ENCODE data around the gene SLC46A1. TPM values are rescaled to one million over a fixed set of nuclear protein-coding genes. Genes with fewer than 3 reads are reported as not detected.

SLC46A1 gene
- total RNA-seq, 2 experiments from 2014 or later, result 1.5 to 2.2 TPM

GRCh38 chr17:28388106-28388505 lies 17.9 kb downstream of the SLC46A1 start:
- H3K79me2 ChIP-seq (ENCODE audit: insufficient read depth, low read depth, low read length), result no peaks in the 10 kb centered on the region
- H4K20me1 ChIP-seq (ENCODE audit: insufficient read depth, low read length), result no peaks in the 10 kb centered on the region; the same call in 1 of the 2 replicates
- DNase-seq (ENCODE audit: low spot score), result no peak
- H3K27ac ChIP-seq (ENCODE audit: low read depth, low read length, poor library complexity, severe bottlenecking), result no peak overlapping the region
- CTCF ChIA-PET (ENCODE audit: unreplicated experiment), result no interaction called here
- POLR2A ChIA-PET, result no interaction called here
- no peak overlapping the region for H3K4me3 ChIP-seq (ENCODE audit: low read depth, low read length, poor library complexity, severe bottlenecking)
- intact Hi-C loops (cut with micrococcal nuclease; ENCODE audit: unreplicated experiment), result no loop called here
- no peaks in the 10 kb centered on the region for H3K4me1 ChIP-seq (ENCODE audit: insufficient read depth, low read length, poor library complexity, severe bottlenecking)
- no peak overlapping the region for H3K4me2 ChIP-seq (ENCODE audit: low read length)
- H3K36me3 ChIP-seq (ENCODE audit: insufficient read depth, low read length), result peaks cover 17% of the 10 kb centered on the region
- no peak for TF ChIP-seq CTCF (conservative IDR thresholded peaks at IDR 0.05; ENCODE audit: low read length)
- H3K9me3 ChIP-seq (ENCODE audit: low read length), result no peaks in the 10 kb centered on the region
- no TSS peak for BruUV-seq (replicated peaks)
- no peaks in the 10 kb centered on the region for H3K9me2 ChIP-seq (ENCODE audit: insufficient read depth, low read length)
- H2AFZ ChIP-seq (ENCODE audit: low read length), result no peak overlapping the region

- ChIA-PET CTCF (ENCODE audit: unreplicated experiment) (no interaction called here), POLR2A (interaction anchor here (0.7 kb wide), 1 partner anchor 22 kb away, joined by 3 read pairs; no protein-coding TSS in a partner anchor)
Measured at GRCh38 chr17:28386391-28386790, 19.6 kb downstream of the SLC46A1 start.

GRCh38 chr17:28385406-28385805 lies 20.6 kb downstream of the SLC46A1 start:
- H2AFZ ChIP-seq (ENCODE audit: low read length), result no peak overlapping the region
- no TSS peak for BruUV-seq (replicated peaks)

More at GRCh38 chr17:28386391-28386790, 19.6 kb downstream of the SLC46A1 start:
- no peaks in the 10 kb centered on the region; the same call in 1 of the 2 replicates for H4K20me1 ChIP-seq (ENCODE audit: insufficient read depth, low read length)
- H2AFZ ChIP-seq (ENCODE audit: low read length), result no peak overlapping the region
- no peaks in the 10 kb centered on the region for H3K9me2 ChIP-seq (ENCODE audit: insufficient read depth, low read length)
- H3K27ac ChIP-seq (ENCODE audit: low read depth, low read length, poor library complexity, severe bottlenecking), result no peak overlapping the region
- intact Hi-C loops (cut with micrococcal nuclease; ENCODE audit: unreplicated experiment), result no loop called here
- TF ChIP-seq CTCF (conservative IDR thresholded peaks at IDR 0.05; ENCODE audit: low read length), result no peak
- TF ChIP-seq EZH2phosphoT487 (IDR thresholded peaks at IDR 0.05; ENCODE audit: borderline replicate concordance, low read depth, low read length), result no peak
- no peak for DNase-seq (ENCODE audit: low spot score)
- no peaks in the 10 kb centered on the region for H3K79me2 ChIP-seq (ENCODE audit: insufficient read depth, low read depth, low read length)
- H3K4me2 ChIP-seq (ENCODE audit: low read length), result no peak overlapping the region
- H3K4me1 ChIP-seq (ENCODE audit: insufficient read depth, low read length, poor library complexity, severe bottlenecking), result no peaks in the 10 kb centered on the region
- no peaks in the 10 kb centered on the region for H3K9me3 ChIP-seq (ENCODE audit: low read length)
- H3K4me3 ChIP-seq (ENCODE audit: low read depth, low read length, poor library complexity, severe bottlenecking), result no peak overlapping the region
- peaks cover 17% of the 10 kb centered on the region for H3K36me3 ChIP-seq (ENCODE audit: insufficient read depth, low read length)
- BruUV-seq (replicated peaks), result no TSS peak

More at GRCh38 chr17:28385406-28385805, 20.6 kb downstream of the SLC46A1 start:
- H3K9me2 ChIP-seq (ENCODE audit: insufficient read depth, low read length), result no peaks in the 10 kb centered on the region
- TF ChIP-seq EZH2phosphoT487 (IDR thresholded peaks at IDR 0.05; ENCODE audit: borderline replicate concordance, low read depth, low read length), result no peak
- no peak for TF ChIP-seq CTCF (conservative IDR thresholded peaks at IDR 0.05; ENCODE audit: low read length)
- no peak overlapping the region for H3K4me3 ChIP-seq (ENCODE audit: low read depth, low read length, poor library complexity, severe bottlenecking)
- DNase-seq (ENCODE audit: low spot score), result no peak
- peaks cover 8% of the 10 kb centered on the region for H3K36me3 ChIP-seq (ENCODE audit: insufficient read depth, low read length)
- no peak overlapping the region for H3K4me2 ChIP-seq (ENCODE audit: low read length)
- ChIA-PET CTCF (ENCODE audit: unreplicated experiment) (no interaction called here), POLR2A (no interaction called here)
- intact Hi-C loops (cut with micrococcal nuclease; ENCODE audit: unreplicated experiment), result no loop called here
- no peaks in the 10 kb centered on the region for H3K79me2 ChIP-seq (ENCODE audit: insufficient read depth, low read depth, low read length)
- H4K20me1 ChIP-seq (ENCODE audit: insufficient read depth, low read length), result no peaks in the 10 kb centered on the region; the same call in 1 of the 2 replicates
- no peaks in the 10 kb centered on the region for H3K4me1 ChIP-seq (ENCODE audit: insufficient read depth, low read length, poor library complexity, severe bottlenecking)
- no peak overlapping the region for H3K27ac ChIP-seq (ENCODE audit: low read depth, low read length, poor library complexity, severe bottlenecking)
- no peaks in the 10 kb centered on the region for H3K9me3 ChIP-seq (ENCODE audit: low read length)
